Thyroid gland (tissue), 4 donors: ENCODE data around the gene ABR.

ENCODE experiments used
- POLR2A ChIP-seq, 2 donors: fragments of 450-650 bp; IDR thresholded peaks; one replicate each; pipeline ENCODE4 v1.6.1; 2017; ENCODE audit warnings: antibody characterized with exemption in 2 of 2, mild to moderate bottlenecking in 2 of 2, moderate library complexity in 1 of 2
- TF ChIP-seq, protein P1 (sequence below), 6 experiments: fragments of 200-600 bp in 3 of 6; fragments of 450-650 bp in 3 of 6; sonication (generic) in 3 of 6; IDR thresholded peaks; one replicate each; pipeline ENCODE4 v1.5.1; 2016 to 2019; ENCODE audit warnings: antibody characterized with exemption in 6 of 6, mild to moderate bottlenecking in 2 of 6, inconsistent platforms in 1 of 6, moderate library complexity in 1 of 6

DNA sequence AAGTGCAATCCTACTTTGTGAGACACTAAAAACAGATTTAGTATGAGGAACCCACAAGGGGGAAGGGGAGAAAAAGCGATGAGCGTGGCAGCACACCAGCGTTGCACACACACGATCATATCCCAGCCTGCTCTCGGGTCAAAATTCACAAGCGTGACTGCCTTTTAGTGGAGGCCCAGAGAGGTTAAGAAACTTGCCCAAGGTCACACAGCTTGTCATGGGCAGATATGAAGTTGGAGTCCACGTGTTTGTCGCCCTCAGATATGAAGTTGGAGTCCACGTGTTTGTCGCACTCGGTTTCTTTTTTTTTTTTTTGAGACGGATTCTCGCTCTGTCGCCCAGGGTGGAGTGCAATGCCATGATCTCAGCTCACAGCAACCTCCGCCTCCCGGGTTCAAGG lies 124.5 kb downstream of the ABR start:
- TF ChIP-seq POLR2A (IDR thresholded peaks at IDR 0.05): no peak
- TF ChIP-seq, protein P1, sequence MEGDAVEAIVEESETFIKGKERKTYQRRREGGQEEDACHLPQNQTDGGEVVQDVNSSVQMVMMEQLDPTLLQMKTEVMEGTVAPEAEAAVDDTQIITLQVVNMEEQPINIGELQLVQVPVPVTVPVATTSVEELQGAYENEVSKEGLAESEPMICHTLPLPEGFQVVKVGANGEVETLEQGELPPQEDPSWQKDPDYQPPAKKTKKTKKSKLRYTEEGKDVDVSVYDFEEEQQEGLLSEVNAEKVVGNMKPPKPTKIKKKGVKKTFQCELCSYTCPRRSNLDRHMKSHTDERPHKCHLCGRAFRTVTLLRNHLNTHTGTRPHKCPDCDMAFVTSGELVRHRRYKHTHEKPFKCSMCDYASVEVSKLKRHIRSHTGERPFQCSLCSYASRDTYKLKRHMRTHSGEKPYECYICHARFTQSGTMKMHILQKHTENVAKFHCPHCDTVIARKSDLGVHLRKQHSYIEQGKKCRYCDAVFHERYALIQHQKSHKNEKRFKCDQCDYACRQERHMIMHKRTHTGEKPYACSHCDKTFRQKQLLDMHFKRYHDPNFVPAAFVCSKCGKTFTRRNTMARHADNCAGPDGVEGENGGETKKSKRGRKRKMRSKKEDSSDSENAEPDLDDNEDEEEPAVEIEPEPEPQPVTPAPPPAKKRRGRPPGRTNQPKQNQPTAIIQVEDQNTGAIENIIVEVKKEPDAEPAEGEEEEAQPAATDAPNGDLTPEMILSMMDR (IDR thresholded peaks at IDR 0.05): no peak
